KOPT-K1 (cell line): Measurements from ENCODE around the gene REPS2.

Experiments used
- H3K27ac ChIP-seq: fragments of 200-600 bp; sonication (generic); 2 replicates; pipeline ENCODE4 v1.5.1; 2016; ENCODE audit warnings: antibody characterized with exemption, mild to moderate bottlenecking, low read depth, low read length; ENCODE audit not compliant: poor library complexity, severe bottlenecking
- H3K36me3 ChIP-seq: fragments of 200-600 bp; sonication (generic); 2 replicates; pipeline ENCODE4 v1.5.1; 2017; ENCODE audit warnings: antibody characterized with exemption, mild to moderate bottlenecking, low read length, moderate library complexity; ENCODE audit not compliant: insufficient read depth
- H3K9me3 ChIP-seq: fragments of 200-600 bp; sonication (generic); 2 replicates; pipeline ENCODE4 v1.5.1; 2017; ENCODE audit warnings: antibody characterized with exemption, low read length, mild to moderate bottlenecking; ENCODE audit not compliant: insufficient read depth, poor library complexity, severe bottlenecking

The REPS2 gene

DNA sequence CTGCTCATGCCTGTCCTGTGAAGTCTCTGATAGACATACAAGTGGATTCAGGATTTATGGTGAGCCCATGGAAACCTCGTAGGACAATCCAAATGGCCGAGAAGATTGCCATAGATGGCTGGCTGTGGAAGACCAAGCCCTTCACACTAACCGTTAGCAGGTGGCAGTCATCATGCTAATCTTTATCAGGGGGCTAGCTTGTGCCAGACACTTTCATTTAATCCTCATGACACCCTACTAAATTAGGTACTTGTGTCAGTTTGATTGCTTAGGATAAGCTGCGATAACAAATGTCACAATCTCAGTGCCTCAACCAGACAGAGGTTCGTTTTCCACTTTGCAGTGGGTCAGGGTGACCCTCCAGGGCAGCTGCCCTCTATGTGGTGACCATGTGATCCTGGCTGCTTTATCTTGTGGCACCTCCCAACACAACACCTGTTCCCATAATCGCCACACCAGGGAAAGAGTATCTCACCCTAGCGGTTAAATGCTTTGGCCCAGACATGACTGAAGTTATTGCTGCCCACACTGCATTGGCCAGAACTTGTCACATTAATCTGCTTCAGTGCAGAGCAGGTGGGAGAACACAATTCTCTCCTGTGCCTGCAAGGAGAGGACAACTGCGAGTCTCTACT, 60.8 kb downstream of the REPS2 start:
- no peaks in the 10 kb centered on the region for H3K36me3 ChIP-seq
- H3K27ac ChIP-seq: no peak overlapping the region
- H3K9me3 ChIP-seq: no peaks in the 10 kb centered on the region

DNA sequence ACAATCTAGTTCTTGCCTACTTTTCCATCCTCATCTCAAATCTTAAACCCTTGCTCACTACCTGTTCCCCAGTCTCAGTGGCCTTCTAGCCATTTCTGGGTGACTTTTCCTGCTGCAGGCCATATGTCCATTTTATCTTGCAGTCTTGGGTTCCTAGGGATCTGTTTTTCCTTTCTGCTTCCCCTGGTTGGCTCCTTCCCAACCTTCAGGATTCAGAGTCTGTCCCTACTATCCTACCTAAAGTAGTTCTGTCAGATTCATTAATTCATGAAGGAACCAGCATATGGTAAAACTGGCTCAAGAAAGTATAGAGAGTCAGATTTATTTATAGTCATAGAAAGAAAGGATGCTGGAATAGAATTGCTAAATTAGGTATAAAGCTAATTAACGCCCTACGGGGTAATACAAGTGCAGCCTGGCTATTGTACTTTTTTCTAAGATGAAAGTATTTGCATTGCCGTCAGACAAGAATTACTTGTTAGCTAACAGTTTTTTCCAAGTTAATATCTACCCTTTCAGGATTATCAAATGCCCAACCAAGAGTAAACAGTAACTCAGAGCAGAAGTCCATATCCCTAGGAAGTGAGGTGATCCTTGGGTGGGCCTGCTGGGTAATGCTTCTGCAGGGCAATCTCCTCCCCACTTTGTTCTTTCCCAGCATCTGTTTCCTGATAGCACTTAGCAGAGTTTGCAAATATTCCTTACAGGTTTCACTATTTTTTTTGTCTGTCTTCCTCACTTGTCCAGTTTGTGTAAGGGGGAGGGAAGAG, 63.6 kb downstream of the REPS2 start:
- Histone ChIP-seq H3K36me3 (no peaks in the 10 kb centered on the region), H3K9me3 (no peaks in the 10 kb centered on the region), H3K27ac (no peak overlapping the region)

DNA sequence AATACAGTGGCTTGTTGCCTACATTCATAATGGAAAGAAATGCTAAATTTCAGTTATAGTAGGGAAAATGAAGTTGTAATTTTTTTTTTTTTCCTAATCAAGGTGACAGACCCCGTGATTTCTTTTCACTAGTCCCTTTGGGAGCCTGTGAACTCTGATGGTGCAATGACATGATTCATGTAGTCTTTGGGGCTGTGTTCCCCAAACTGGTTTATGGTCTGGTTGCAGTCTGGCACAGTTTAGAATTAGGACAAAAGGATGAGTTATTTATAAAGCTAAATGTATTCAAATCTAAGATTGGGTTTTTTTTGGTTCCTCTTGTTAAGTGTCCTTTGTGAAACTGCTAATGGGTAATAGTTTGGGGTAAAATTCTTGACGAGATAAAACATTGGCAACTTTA, 66.0 kb downstream of the REPS2 start:
- no peaks in the 10 kb centered on the region for H3K9me3 ChIP-seq
- no peak overlapping the region for H3K27ac ChIP-seq
- H3K36me3 ChIP-seq: no peaks in the 10 kb centered on the region

DNA sequence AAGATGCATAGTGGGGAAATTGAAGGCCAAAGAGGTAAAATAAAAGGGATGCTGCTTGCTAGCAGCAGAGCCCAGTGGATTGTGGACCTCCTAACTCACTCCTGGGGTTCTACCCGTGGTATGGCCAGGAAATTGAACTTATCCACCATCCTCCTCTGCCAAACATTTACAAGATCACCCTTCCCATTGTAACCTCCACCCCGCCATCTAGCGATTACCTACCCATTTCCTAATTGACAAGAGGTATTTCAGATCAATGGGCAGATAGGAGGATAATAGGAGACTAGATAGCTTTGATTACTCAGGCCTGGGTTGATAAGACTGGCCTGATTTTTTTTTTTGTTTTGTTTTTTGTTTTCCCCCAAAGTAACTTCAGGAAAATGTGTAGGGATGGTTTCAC, 67.8 kb downstream of the REPS2 start:
- no peaks in the 10 kb centered on the region for H3K36me3 ChIP-seq
- H3K27ac ChIP-seq: no peak overlapping the region
- H3K9me3 ChIP-seq: no peaks in the 10 kb centered on the region

DNA sequence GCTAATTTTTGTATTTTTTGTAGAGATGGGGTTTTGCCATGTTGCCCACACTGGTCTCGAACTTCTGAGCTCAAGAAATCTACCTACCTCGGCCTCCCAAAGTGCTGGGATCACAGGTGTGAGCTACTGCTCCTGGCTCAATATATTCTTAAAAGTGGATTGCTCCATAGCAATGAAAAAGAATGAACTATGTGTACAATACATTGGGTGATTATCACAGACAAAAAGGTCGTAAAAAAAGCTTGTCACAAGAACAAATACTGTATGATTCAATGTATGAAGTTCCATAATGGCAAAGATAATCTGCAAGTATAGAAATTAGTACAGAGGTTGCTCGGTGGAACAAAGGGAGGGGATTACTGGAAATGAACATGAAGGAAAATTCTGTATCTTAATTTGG, 70.7 kb downstream of the REPS2 start:
- H3K9me3 ChIP-seq: no peaks in the 10 kb centered on the region
- no peaks in the 10 kb centered on the region for H3K36me3 ChIP-seq
- no peak overlapping the region for H3K27ac ChIP-seq

DNA sequence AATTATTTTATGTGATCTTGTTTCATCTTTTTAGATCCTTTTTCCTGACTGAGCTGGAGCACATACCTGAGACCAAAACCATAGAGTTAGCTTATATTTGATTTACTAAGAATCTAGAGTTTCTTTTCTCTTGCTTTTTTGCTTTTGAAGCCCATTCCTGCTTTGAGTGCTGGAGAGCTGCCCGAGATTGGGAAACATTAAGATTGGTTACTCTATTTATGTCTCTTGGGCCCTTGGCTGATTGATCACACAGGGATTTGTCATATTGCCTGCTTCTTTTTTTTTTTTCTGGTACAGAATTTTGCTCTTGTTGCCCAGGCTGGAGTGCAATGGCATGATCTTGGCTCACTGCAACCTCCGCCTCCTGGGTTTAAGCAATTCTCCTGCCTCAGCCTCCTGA, 73.9 kb downstream of the REPS2 start:
- H3K27ac ChIP-seq: no peak overlapping the region
- H3K9me3 ChIP-seq: no peaks in the 10 kb centered on the region
- H3K36me3 ChIP-seq: no peaks in the 10 kb centered on the region

DNA sequence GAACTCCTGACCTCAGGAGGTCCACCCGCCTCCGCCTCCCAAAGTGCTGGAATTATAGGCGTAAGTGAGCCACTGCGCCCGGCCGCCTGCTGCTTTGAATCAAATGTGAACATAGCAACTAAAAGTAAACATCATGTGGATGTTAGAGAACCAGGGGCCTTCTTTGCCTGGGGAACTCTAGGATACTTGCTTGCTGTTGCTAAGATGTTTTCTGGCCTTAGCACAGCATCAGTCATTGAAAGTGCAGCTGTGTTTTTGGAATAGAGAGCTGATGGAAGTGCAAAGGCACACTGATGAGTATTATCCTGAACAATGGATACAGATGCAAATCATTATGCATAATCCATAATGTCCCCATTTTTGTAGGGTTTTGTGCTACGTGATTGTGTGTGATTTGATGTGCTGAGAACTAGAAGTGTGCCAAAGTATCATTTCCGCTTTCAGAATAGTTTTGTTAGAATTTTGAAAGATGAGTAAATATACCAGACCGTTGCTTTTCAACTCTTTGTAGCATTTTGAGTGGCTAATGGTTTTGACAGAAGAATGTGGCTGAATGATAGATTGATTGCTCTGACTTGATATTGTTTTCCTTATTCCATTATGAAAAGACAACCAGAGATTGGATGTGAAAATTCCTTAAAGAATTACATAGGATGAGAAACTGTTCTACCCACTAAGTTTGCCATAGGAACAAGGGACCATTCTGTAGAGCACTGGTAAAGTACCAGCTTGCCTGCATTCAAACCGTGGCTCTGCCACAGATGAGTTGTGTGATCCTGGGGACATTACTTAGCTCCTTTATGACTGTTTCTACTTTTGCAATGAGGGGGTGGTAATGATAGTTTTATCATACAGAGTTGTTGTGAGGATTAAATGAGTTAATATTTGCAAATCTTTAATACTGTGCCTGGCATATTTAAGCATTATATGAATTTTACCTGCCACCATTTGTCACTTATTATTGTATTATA, 74.7 kb downstream of the REPS2 start:
- Histone ChIP-seq H3K27ac (no peak overlapping the region), H3K36me3 (no peaks in the 10 kb centered on the region), H3K9me3 (no peaks in the 10 kb centered on the region)

DNA sequence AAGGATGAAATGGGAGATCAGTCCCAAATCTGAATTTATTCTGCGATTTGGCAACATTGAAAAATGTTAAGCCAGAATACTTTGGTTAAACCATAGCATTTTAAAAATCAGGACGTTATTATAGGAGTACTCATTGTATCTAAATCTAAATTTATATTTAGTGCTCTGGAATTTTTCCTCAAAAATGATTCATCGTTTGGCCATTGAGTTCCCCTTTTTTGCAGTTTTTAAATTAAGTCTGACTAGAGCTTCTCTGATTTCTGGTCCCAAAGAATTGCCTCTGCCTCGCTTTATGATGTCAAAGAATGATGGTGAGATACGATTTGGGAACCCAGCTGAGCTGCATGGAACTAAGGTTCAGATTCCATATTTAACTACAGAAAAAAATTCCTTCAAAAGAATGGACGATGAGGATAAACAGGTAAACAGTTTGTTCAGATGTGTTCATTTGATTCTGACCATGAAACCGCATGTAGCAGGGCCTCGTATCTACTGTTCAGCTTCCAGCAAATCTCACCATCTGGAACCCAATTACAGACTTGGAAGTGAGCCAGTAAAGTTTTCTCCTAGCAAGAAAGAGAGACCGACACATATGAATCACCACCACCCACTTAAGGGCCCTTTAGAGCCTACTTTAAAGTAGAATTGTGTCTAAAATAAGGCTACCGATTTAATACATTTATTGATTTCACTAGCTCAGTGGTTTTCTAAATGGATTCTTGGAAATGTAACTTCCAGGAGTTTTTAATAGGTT, 75.6 kb downstream of the REPS2 start:
- H3K27ac ChIP-seq: no peak overlapping the region
- no peaks in the 10 kb centered on the region for H3K36me3 ChIP-seq
- H3K9me3 ChIP-seq: no peaks in the 10 kb centered on the region

DNA sequence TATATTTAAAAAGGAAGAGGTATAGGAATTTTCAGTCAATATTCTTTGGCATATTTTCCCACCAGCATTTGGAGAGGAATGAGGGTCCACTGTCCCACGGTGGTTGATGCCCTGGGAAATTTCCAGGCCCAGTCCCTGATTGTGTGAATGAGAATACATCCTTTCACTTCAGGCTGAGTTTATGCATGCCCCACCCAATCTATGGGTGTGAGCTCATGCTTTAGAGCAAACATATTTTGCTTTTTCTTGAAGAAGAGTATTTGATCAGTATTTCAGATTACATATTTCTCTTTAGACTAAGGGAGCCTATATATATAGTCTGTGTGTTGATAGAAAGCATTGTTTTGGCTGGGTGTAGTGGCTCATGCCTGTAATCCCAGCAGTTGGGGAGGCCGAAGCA, 77.2 kb downstream of the REPS2 start:
- H3K9me3 ChIP-seq: no peaks in the 10 kb centered on the region

DNA sequence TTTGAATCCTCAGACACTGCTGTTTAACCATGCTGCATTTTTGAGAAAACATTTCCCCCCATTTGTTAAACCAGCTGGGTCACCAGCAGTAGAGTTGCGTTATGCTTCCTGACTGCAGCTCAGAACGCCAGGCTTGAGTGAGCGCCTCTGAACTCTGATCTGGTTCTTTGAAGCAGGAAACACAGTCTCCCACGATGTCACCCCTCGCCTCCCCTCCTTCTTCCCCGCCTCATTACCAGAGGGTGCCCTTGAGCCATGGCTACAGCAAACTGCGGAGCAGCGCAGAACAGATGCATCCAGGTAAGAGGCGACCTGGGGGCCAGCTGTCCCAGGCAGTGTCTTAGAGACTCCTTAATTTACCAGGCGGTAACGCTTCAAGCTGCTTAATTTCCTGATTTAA, 78.4 kb downstream of the REPS2 start:
- no peaks in the 10 kb centered on the region for H3K36me3 ChIP-seq

More for the DNA sequence above, 77.2 kb downstream of the REPS2 start:
- no peak overlapping the region for H3K27ac ChIP-seq
- H3K36me3 ChIP-seq: no peaks in the 10 kb centered on the region

DNA sequence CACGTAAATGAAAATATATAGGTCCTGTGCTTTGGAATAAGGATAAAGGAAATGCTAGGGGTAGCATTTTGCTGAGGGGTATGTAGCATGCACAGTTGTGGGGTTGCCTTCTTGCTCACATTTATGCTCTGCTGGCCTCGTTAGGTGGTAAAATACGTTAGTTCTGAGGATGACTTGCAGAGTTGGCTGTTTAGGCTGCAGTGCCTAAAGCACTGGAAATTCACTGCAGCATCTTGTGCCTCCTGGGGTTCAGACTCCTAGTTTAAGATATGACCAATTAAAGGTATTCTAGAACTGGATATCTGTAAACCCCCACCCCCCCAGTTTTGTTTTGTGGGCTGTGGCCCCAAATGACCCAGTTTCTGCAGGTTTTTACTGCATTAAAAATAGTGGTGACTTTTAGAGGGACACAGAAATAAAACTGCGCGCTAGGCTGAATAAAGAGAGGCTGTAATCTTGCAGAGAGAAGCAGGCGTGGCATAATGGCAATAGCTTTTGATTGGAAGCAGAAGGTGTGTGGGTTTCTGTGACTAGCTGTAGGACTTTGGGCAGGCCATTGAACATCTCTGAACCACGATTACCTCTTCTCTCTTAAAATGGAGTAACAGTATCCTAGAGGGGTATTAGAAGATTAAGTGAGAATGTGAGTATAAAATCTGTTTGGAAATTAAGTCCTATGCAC, 79.3 kb downstream of the REPS2 start:
- Histone ChIP-seq H3K27ac (no peak overlapping the region), H3K36me3 (no peaks in the 10 kb centered on the region), H3K9me3 (no peaks in the 10 kb centered on the region)

More for the DNA sequence above, 78.4 kb downstream of the REPS2 start:
- Histone ChIP-seq H3K9me3 (no peaks in the 10 kb centered on the region), H3K27ac (no peak overlapping the region)

DNA sequence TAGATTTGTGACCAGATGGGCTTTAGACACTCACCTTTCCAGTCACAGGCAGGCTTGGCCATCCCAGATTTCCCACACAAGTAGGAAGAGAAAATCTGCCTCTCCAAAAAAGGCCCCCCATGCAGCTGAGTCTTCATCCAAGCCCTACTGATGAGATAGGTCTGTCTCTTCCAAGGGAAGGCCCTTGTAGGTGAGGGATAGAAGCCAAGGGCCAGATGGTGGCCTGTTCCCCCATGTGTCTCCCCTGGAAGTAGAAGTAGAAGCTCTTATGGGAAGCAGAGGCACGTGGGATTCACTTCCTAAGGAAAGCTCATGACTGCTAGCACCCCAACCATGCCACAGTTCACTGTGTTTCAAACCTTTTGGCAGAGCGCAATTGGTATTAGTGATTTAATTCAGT, 81.5 kb downstream of the REPS2 start:
- H3K36me3 ChIP-seq: no peaks in the 10 kb centered on the region

DNA sequence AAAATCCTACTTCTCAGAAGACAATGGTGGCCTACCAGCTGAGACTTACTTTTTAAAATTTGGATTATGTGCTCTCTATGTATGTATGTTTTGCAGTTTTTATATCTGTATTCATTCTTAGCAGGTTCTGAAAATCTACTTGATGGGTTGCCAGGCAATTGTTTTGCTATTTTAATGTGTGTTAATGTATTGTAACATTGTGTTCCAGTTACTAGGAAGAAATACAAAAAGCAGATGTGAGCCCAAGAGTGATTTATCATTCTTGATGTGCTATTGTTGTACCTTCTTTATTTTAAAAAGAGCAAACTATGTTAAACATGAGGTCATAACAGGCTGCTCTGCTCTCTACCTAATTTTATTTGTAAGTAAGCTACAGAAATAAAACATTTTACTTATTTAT, 81.9 kb downstream of the REPS2 start:
- H3K27ac ChIP-seq: no peak overlapping the region
- no peaks in the 10 kb centered on the region for H3K9me3 ChIP-seq
- no peaks in the 10 kb centered on the region for H3K36me3 ChIP-seq

More for the DNA sequence above, 81.5 kb downstream of the REPS2 start:
- no peaks in the 10 kb centered on the region for H3K9me3 ChIP-seq
- no peak overlapping the region for H3K27ac ChIP-seq

DNA sequence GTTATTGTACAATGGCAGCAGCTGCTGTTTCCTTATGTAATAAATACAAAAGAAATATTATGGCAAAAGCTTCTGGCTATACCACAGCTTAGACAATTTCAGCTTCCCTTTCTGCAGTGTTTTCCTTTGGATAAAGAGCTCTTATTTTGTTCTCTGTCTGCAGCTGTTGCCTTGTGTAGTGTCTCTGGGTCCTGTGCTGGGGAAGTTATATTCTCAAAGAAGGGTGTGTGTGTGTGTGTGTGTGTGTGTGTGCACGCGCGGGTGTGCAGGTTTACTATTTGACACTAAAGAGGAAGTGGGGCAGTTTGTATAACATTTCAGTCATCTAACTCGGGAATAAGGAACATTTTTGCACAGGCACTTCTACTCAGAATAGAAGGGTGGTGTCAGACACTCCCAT, 83.6 kb downstream of the REPS2 start:
- Histone ChIP-seq H3K27ac (no peak overlapping the region), H3K9me3 (no peaks in the 10 kb centered on the region), H3K36me3 (no peaks in the 10 kb centered on the region)
